Cardiac septum (tissue), 1 donor: ENCODE measurements around the gene NASP. TPM values are rescaled to one million over a fixed set of nuclear protein-coding genes. Genes with fewer than 3 reads are reported as not detected.
A peak's percentile ranks its signal among the peaks of the same experiment; 100 is the strongest.

ENCODE experiments used
- DNase-seq: peaks from one replicate; pipeline ENCODE4 v3.0.0-alpha.2; 2020; ENCODE audit warnings: low spot score
- intact Hi-C: fragments of 100-400 bp; cut with DNase I; formaldehyde crosslinking; loops from one replicate; pipeline ENCODE4 v1.14.0; 2022
- long read RNA-seq: library from polyadenylated mRNA; unstranded; transcript quantifications from one replicate; pipeline ENCODE4 v2.0.0, GENCODE V29; 2021
- total RNA-seq: library from RNA; stranded (reverse); fragmentation: NEBNext Ultra II Directional; extraction: Animal tissue kit (Norgen Biotek cat#: 25700); gene quantifications from one replicate; pipeline ENCODE4 v1.2.1, GENCODE V29; 2021
- donor health status: DM: no; HTN: no; CAD: no.

The NASP gene
- 30.1 TPM for total RNA-seq
- long read RNA-seq, transcript NASP-201 (15 exons, 3,207 nt): major isoform, 9 of 21 reads
- long read RNA-seq, partial matches to known transcripts: 8 of 21 reads
- long read RNA-seq, other reads (novel, unspliced or antisense): 1 of 21 reads

- DNase-seq: peak; percentile 93
- intact Hi-C loops: loop anchor here (2.0 kb wide), 1 partner anchor 103 kb away; the partner anchor contains the start of gene GPBP1L1
Observed at GRCh38 chr1:45583666-45584350, at the start of gene NASP. NASP (plus strand) TSS chr1:45584041; CDS start chr1:45584147, 106 bp downstream.

DNA sequence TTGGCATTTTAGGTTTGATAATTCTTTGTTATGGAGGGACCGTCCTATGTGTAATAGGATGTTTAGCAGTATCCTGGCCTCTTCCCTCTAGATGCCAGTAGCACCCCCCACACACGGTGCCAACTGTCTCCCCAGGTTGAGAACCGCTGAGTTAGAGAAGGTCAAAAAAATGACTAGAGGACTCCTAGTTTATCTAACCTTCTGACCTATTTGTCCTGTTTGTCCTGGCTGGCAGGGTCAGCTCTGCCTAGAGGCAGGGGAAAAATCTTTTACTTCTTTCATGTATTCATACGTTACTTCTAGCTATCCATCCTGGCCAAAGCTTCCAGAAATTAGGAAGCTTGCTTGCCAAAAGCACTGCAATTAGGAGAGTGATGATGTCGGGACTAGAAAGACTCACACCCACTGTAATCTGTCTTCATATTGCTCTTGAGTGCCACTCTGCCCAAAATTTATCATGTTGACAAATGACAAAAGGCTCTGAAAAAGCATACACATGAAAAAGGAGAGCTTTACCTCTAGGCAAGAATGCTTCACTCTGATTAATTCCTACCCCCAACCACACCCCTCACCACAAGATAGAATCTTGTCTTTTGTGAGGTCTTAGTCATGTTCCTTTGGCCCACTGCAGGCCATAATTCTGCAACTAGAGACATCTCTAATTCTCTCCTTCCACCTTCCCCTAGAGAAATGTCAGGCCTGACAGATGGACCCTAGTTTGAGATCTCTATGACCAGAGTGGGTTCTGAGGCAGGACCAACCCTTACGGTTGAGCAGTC lies 47.7 kb upstream of the NASP start:
- intact Hi-C loops: no loop called here

DNA sequence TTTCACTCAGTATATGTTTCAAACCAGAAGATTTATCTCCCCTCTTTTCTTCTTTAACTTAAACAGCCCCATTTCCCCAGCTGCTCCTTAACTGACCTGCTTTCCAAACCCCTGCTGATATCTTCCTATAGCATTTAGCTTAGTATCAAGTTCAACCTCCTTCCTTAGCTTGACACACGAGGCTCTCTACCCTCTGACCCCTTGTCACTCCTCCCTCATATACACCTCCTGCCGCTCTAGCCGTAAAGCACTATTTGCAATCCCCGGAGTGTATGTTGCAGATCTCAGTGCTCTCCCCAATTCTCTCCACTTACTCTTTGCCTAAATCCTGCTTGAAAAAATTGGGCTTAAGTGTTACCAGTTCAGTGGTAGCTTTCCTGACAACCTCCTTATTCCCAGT lies 47.0 kb upstream of the NASP start:
- no peak for DNase-seq
- intact Hi-C loops: no loop called here

More for the DNA sequence above, 47.7 kb upstream of the NASP start:
- DNase-seq: no peak

- DNase-seq: no peak
- intact Hi-C loops: no loop called here
Observed at GRCh38 chr1:45541193-45541592, 42.6 kb upstream of the NASP start.

DNA sequence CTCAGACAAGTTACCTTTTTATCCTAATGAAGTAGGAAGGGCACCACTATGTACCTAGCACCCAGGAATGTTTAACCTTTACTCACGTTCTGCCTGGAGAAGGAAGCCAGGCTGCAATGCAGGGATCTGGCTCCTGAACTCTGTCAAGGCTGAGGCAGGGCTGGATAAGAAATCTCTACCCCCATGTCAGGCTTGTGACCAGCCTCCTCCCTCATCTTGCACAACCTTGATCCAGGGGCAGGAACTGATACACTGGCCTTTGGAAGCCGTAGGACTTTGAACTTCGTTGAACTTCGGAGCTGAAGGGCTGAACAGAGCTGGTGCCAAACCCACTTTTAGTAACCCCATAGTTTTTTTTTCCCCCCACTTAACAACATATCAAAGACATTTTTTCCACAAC lies 41.2 kb upstream of the NASP start:
- no peak for DNase-seq
- intact Hi-C loops: no loop called here

- peak; percentile 86 for DNase-seq
- intact Hi-C loops: no loop called here
Observed at GRCh38 chr1:45543581-45544417, 40.0 kb upstream of the NASP start.

DNA sequence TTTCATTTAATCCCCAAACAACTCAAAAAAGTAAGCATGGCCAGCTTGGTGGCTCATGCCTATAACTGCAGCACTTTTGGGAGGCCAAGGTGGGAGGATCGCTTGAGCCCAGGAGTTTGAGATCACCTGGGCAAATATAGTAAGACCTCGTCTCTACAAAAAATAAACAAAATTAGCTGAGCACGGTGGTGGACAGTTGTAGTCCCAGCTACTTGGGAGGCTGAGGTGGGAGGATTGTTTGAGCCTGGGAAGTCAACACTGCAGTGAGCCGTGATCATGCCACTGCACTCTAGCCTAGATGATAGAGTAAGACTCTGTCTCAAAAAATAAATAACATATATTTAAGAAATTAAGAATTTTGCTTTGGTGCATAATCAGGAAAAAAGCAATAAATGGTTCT lies 39.3 kb upstream of the NASP start:
- intact Hi-C loops: no loop called here
- no peak for DNase-seq

- DNase-seq: no peak
- intact Hi-C loops: no loop called here
Observed at GRCh38 chr1:45545019-45545493, 38.8 kb upstream of the NASP start.

DNA sequence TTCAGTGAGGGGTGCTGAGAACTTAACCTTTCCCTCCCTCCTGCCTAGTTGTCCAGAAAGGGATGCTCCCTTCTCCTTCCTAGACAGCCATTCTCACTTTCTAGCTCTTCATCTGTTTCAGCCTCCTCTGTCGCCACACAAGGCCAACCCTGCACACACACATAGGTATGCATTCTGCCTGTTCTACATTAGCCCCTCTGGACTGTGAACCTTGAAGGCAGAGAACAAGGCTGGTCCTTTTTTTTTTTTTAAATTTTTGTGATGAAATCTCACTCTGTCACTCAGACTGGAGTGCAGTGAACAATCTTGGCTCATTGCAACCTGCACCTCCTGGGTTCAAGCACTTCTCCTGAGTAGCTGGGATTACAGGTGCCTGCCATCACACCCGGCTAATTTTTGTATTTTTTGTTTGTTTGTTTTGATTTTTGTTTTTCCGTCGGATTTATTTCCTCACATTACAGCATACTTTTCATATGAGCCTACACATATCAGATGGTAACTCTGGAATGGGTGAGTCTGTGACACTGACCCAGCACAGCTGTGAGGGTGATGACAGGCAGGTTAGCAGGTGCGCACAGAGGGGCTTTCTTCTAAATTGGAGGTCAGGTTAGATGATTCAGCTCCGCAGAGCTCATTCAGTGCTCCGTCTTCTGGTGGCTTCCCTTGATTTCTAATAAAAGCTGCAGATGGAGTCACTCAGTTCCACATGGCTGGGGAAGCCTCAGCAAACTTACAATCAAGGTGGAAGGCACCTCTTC lies 38.1 kb upstream of the NASP start:
- intact Hi-C loops: no loop called here
- DNase-seq: no peak

DNA sequence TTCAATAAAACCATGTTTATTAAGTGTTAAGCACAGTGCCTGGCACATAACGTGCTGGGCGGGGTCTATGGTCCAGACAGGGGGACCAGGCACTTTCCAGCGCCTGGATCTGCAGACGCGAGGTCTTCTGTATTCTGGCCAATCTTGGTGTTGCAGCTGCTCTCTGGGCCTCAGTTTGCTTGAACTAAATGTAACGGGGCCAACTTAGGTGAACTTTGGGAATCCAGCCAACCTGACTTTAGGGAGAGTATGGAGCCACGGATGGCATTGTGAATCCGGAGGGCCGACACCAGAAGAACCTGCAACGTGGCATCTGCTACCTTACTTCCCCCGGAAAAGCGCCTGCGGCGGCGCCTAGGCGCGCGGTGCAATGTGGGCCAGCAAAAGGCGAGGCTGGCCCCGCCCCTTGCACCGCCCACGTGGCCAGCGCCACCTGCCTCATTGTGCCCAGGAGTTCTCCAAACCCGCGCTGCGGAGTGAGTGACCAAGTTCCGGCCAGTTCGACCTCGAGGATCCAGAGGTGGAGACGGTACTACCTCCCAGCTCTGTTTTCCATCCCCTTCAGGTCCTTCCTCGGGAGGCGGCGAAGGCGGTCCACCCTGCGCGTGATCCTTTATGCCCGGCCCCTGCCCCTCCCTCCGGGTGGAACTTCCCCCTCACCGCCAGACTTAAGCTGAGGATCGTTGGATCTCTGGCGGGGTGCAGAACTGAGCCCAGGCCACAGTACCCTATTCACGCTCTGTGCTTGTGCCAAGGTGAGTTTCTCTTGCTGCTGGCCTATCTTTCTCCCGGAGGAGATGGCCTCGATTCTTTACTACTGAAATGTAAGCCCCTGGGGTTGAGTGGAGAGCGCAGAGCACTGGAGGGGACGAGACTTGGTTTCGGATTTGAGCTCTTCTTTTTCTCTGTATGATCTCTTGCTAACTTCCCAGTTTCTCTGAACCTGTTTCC lies 33.2 kb upstream of the NASP start, which contains the start of gene AKR1A1:
Gene AKR1A1 (plus strand): TSS at position 426 of the 951 bp plus-strand sequence. CDS start 10,969 bp downstream, outside the sequence.
- peak; percentile 95 for DNase-seq
- intact Hi-C loops: loop anchor here (1.0 to 10.0 kb wide), 3 partner anchors 29 to 536 kb away; partner anchors contain the start of genes HECTD3, PRDX1 and UROD

- no peak for DNase-seq
- intact Hi-C loops: loop anchor here (5.0 to 10.0 kb wide), 2 partner anchors 194 to 537 kb away; partner anchors contain the start of genes HECTD3 and UROD
Observed at GRCh38 chr1:45551684-45552083, 32.2 kb upstream of the NASP start.

- intact Hi-C loops: loop anchor here (5.0 to 10.0 kb wide), 2 partner anchors 195 to 538 kb away; partner anchors contain the start of genes HECTD3 and UROD
- DNase-seq: no peak
Observed at GRCh38 chr1:45552331-45552730, 31.5 kb upstream of the NASP start.

DNA sequence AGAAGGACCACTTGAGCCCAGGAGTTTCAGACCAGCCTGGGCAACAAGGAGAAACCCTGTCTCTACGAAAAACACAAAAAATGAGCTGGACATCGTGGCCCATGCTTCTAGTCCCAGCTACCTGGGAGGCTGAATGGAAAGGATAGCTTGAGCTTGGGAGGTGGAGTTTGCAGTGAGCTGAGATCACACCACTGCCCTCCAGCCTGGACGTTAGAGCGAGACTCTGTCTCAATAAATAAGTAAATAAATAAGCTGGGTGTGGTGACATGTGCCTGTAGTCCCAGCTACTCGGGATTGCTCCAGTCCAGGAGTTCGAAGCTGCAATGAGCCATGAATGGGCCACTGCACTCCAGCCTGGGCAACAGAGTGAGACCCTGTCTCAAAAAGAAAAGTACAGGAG lies 29.6 kb upstream of the NASP start:
- DNase-seq: no peak
- intact Hi-C loops: loop anchor here (5.0 to 10.0 kb wide), 2 partner anchors 197 to 539 kb away; partner anchors contain the start of genes HECTD3 and UROD

DNA sequence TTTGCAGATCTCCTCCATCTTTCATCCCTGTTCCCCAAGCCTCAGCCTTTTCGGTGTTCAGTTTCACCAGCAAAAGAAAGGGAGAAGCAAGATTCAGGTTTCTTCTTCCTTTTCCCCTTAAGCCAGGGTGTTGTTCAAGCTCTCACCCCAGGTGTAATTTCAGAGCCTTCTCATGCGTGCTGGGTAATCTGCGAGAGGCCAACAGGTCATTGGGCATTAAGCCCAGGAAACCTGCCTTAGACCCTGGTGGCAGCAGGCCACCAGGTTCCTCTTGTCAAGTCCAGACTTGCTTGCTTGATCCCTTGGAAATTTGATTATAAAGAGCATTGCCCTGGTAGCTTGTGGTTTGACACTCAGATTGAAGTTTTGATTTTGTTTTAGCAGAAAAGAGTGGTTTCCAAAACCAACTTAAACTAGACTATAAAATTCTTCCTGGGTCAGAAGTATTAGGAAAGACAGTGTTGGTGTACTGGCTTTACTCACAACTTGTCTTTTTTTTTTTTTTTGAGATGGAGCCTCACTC lies 26.4 kb upstream of the NASP start:
- intact Hi-C loops: loop anchor here (10.0 kb wide), 1 partner anchor 543 kb away; the partner anchor contains the start of genes HECTD3 and UROD

GRCh38 chr1:45563843-45564242 lies 20.0 kb upstream of the NASP start:
- intact Hi-C loops: no loop called here
- DNase-seq: no peak

More for the DNA sequence above, 26.4 kb upstream of the NASP start:
- DNase-seq: no peak

DNA sequence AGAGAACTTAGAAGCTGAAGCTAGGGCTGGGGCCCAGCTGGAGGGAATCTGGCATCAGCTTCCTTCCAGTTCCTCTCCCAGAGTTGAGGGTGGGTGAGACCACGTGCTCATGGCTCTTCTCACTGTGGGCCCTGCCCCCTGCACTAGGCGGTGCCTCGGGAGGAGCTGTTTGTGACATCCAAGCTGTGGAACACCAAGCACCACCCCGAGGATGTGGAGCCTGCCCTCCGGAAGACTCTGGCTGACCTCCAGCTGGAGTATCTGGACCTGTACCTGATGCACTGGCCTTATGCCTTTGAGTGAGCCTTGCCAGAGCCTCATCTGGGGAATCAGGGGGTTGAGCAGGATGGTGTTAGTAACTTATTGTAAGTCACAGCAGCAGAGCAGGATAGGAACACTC lies 17.1 kb upstream of the NASP start:
- DNase-seq: no peak
- intact Hi-C loops: no loop called here

GRCh38 chr1:45567911-45568310 lies 15.9 kb upstream of the NASP start:
- intact Hi-C loops: no loop called here
- DNase-seq: no peak
